Astrocyte of the spinal cord (primary cell): Measurements from ENCODE around the gene EIF4E1B.

Source experiments
- DNase-seq: peaks from one replicate; pipeline ENCODE4 v3.0.0; 2011; ENCODE audit warnings: low read depth, low spot score
- H3K4me3 ChIP-seq: 2 replicates; pipeline ENCODE4 v1.5.1; 2011; ENCODE audit warnings: low read depth, mild to moderate bottlenecking, low read length, moderate library complexity
- in situ Hi-C: cut with HindIII; loops from 2 replicates; pipeline ENCODE4 v1.10.0; 2017; ENCODE audit warnings: low sequenced_read_pairs
- TF ChIP-seq, protein P1 (sequence below): IDR thresholded peaks from 2 replicates; pipeline ENCODE4 v1.5.1; 2012; ENCODE audit warnings: low read depth, mild to moderate bottlenecking, low read length, inconsistent platforms

Gene EIF4E1B

DNA sequence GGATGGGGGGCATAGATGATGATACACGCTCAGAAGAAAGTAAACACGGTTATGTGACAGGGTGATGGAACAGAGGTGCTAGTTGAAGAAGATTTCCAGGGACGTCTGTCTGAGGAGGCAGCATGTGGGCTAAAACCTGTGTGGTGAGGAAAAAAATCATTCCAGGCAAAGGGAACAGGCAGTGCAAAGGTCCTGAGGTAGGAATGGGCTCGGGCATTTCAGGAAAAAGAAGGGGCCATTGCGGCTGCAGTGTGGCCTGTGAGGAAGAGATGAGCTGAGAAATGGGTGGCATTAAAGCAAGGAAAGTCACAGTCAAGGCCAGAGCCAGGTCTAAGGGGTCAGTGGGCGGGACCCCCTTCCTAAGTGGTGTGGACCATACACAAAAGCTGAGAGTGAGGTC is 35.0 kb downstream of the EIF4E1B start:
- no peak for DNase-seq
- TF ChIP-seq, protein P1, sequence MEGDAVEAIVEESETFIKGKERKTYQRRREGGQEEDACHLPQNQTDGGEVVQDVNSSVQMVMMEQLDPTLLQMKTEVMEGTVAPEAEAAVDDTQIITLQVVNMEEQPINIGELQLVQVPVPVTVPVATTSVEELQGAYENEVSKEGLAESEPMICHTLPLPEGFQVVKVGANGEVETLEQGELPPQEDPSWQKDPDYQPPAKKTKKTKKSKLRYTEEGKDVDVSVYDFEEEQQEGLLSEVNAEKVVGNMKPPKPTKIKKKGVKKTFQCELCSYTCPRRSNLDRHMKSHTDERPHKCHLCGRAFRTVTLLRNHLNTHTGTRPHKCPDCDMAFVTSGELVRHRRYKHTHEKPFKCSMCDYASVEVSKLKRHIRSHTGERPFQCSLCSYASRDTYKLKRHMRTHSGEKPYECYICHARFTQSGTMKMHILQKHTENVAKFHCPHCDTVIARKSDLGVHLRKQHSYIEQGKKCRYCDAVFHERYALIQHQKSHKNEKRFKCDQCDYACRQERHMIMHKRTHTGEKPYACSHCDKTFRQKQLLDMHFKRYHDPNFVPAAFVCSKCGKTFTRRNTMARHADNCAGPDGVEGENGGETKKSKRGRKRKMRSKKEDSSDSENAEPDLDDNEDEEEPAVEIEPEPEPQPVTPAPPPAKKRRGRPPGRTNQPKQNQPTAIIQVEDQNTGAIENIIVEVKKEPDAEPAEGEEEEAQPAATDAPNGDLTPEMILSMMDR: no peak
- in situ Hi-C loops: no loop called here
- no peak overlapping the region for H3K4me3 ChIP-seq

DNA sequence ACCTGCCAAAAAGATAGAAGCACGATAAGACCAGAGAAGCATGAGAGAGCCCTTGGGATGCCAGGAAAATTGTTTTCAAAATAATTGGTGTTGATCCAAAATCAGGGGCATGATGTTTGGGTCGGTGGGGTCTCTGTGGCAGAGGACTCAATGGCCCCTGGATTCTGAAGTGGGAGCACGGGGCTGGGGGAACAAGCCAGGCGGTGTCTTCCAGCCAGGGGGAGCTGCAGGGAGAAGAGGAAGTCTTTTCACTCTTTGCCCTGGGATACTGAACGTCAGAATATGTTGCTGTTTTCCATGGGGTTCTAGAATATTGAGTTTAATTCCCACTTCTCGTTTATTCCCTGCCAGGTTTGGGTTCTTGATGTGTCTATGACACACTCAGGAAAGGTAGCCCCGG is 37.2 kb downstream of the EIF4E1B start:
- in situ Hi-C loops: no loop called here
- TF ChIP-seq, protein P1: no peak
- no peak for DNase-seq
- no peak overlapping the region for H3K4me3 ChIP-seq

DNA sequence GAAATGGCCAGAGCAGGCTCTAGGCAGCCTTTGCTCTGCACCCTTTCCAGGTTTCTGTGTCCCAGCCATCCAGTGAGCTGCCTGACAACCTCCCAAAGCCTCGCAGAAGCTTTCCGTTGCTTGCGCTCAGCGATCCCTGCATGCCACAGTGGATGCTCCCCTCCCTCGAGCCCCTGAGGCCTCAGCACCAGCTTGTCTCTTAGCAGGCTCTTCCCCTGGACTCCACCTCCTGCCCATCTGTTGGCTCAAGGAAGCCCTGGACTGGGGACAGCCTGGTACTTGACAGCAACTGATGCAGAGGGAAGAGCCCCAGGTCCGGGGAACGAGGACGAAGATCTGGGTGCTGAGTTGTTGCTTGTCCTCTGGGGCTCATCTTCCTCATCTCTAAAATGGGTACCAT is 40.0 kb downstream of the EIF4E1B start:
- in situ Hi-C loops: no loop called here
- DNase-seq: no peak
- H3K4me3 ChIP-seq: no peak overlapping the region
- TF ChIP-seq, protein P1: no peak

DNA sequence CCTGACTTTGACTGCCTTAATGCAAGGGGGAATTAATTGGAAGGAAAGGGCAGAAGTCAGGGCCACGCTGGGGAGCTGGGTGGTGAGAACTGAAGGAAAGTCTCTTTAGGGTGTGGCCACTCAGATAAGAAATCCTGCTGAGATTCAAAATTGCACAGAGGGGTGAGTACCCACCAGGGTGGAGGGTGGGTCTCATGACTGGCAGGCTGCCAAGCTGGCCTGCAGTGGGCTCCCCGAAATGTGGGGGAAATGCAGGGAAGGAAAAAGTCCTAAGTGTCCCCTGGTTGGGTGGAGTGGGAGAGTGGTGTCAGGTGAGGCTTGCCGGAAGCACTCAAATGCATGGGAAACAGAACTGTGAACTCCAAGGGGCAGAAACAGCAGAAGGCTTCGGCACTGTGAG is 40.9 kb downstream of the EIF4E1B start:
- TF ChIP-seq, protein P1: no peak
- DNase-seq: no peak
- H3K4me3 ChIP-seq: no peak overlapping the region
- in situ Hi-C loops: no loop called here

DNA sequence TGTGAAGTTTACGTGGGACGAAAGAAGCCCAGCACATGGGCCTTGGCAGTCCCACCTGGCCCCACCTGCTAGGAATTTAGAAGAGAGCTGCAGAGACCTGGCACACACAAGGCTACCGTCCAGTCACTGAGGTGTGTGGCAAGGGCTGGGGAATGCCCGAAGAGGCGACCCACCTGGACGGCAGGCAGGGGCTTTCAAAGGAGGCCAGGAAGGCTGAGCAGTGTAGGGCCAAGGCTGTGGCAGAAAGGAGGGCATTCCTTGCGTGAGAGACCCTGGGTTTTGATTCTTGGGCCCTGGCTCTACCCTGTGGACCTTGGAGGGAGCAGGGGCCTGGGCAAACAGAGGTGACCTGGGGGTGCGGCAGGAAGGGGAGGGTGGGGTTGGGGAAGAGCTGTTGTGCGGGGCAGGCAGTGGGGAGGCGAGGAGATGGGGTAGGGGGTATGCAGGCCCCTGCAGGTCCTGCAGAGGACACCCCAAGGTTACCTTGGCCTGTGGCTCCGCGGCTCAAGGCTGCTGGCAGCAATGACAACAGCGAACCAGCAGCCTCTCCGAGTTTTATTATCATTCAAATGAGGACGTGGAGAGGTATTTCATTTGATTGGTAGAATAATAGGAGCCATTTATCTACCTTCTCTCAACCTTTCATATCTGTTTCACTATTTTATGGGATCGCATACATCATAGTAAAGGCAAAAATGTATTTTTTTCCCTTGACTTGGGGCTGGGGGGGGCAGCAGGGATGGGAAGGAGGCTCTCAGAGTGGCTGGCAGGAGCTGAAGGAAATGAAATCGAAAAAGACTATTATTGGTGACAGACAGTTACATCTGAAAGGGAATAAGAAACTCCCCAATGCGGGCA is 41.6 kb downstream of the EIF4E1B start:
- in situ Hi-C loops: no loop called here
- DNase-seq: no peak
- H3K4me3 ChIP-seq: no peak overlapping the region
- TF ChIP-seq, protein P1: no peak

DNA sequence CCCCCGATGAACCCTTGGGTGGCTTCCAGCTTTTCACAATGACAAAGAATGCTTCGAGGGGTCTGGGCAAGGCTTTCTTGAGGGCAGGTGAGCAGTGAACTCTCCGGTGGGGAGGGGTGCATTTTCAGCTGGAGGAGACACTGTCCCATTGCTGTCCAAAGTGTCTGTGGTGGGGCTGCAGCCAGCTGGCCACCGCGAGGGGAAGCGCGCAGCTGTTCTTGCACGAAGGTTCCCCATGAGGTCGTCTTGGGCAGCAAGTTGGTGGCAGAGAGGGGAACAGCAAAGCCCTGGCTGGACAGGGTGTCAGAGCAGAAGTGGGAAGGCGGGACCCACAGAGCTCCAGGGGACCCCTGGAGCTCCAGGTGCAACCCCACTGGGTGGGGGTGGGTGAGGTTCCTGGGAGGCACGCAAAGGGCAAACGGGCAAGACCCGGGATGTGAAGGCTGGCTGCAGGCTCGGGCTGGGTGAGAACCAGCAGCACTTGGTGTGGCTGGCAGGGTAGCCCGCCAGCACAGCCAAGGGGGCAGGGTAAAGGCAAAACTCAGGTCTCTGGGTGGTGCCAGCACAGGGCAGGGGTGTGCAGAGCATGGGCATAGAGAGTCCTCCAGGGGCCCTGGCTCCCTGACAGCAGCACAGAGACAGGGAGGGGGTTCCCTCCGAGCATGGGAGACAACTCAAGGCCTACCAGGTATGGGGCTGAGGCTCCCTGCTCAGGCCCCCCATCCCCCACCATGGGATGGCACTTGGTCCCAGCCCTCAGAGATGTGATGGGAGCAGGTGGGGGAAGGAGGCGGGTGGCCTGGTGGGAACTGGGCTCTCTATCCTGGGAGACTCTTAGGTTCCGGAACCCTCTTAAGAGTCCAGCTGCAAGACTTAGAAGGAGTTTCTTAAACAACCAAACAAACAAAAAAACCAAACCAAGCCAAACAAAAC is 43.4 kb downstream of the EIF4E1B start:
- no peak overlapping the region for H3K4me3 ChIP-seq
- TF ChIP-seq, protein P1: no peak
- no peak for DNase-seq
- in situ Hi-C loops: no loop called here
